Keratinocyte (primary cell): ENCODE measurements around the gene RNF157.

Experiments used
- EZH2 ChIP-seq: IDR thresholded peaks from one replicate; pipeline ENCODE4 v1.6.1; 2012; ENCODE audit warnings: inconsistent platforms, mild to moderate bottlenecking, low read length, moderate library complexity
- TF ChIP-seq, protein P1 (sequence below), 3 experiments: IDR thresholded peaks in 1 of 3; conservative IDR thresholded peaks in 1 of 3; optimal IDR thresholded peaks in 1 of 3; 2 replicates in 2 of 3; 3 replicates in 1 of 3; pipeline versions ENCODE3 to v1.5.1; 2011; ENCODE audit warnings: low read length in 3 of 3, mild to moderate bottlenecking in 3 of 3, moderate library complexity in 2 of 3, control low read depth in 1 of 3, inconsistent platforms in 1 of 3; ENCODE audit not compliant: insufficient read depth in 2 of 3; ENCODE audit errors: extremely low read depth in 1 of 3

- TF ChIP-seq, protein P1, sequence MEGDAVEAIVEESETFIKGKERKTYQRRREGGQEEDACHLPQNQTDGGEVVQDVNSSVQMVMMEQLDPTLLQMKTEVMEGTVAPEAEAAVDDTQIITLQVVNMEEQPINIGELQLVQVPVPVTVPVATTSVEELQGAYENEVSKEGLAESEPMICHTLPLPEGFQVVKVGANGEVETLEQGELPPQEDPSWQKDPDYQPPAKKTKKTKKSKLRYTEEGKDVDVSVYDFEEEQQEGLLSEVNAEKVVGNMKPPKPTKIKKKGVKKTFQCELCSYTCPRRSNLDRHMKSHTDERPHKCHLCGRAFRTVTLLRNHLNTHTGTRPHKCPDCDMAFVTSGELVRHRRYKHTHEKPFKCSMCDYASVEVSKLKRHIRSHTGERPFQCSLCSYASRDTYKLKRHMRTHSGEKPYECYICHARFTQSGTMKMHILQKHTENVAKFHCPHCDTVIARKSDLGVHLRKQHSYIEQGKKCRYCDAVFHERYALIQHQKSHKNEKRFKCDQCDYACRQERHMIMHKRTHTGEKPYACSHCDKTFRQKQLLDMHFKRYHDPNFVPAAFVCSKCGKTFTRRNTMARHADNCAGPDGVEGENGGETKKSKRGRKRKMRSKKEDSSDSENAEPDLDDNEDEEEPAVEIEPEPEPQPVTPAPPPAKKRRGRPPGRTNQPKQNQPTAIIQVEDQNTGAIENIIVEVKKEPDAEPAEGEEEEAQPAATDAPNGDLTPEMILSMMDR (optimal IDR thresholded peaks at IDR 0.05 in 1 of 3, IDR thresholded peaks at IDR 0.05 in 1 of 3, conservative IDR thresholded peaks at IDR 0.05 in 1 of 3; ENCODE audit: extremely low read depth in 1 of 3, insufficient read depth in 2 of 3, low read length in 3 of 3) = no peak
- no peak for TF ChIP-seq EZH2
These were observed 101.9 kb downstream of the RNF157 start for GRCh38 chr17:76138234-76138895.
